Gastroesophageal sphincter (tissue), 3 donors: ENCODE measurements around the gene TTLL6.

Source experiments
- CTCF ChIP-seq, 4 experiments: fragments of 200-600 bp in 2 of 4; fragments of 450-650 bp in 2 of 4; sonication (generic) in 1 of 4; IDR thresholded peaks; one replicate each; pipeline ENCODE4 v1.5.1; 2017 to 2019; ENCODE audit warnings: antibody characterized with exemption in 4 of 4, mild to moderate bottlenecking in 2 of 4, moderate library complexity in 2 of 4
- EP300 ChIP-seq: sonication (generic); formaldehyde crosslinking; IDR thresholded peaks from one replicate; pipeline ENCODE4 v1.6.1; 2017; ENCODE audit warnings: antibody characterized with exemption, mild to moderate bottlenecking
- POLR2A ChIP-seq, 2 donors: fragments of 450-650 bp; IDR thresholded peaks; one replicate each; pipeline ENCODE4 v1.6.1; 2017; ENCODE audit warnings: antibody characterized with exemption in 2 of 2, mild to moderate bottlenecking in 2 of 2, moderate library complexity in 1 of 2
- POLR2AphosphoS5 ChIP-seq: sonication (generic); formaldehyde crosslinking; IDR thresholded peaks from one replicate; pipeline ENCODE4 v1.6.1; 2017; ENCODE audit warnings: antibody characterized with exemption

- TF ChIP-seq EP300 (no peak), POLR2A (IDR thresholded peaks at IDR 0.05) (no peak), CTCF (IDR thresholded peaks at IDR 0.05) (no peak), POLR2AphosphoS5 (no peak)
Measured at GRCh38 chr17:48756830-48757251, 60.2 kb downstream of the TTLL6 start.
